GM23338 (cell line): ENCODE measurements around the gene ABHD5. TPM values are rescaled to one million over a fixed set of nuclear protein-coding genes. Genes with fewer than 3 reads are reported as not detected.

ENCODE experiments used
- ATAC-seq: fragments of 200-7000 bp; cut with Tn5 transposase; 3 replicates; pipeline ENCODE4 v1.9.1; 2020
- DNase-seq: peaks from one replicate; pipeline ENCODE4 v3.0.0-alpha.2; 2015; ENCODE audit warnings: low spot score
- H2AFZ ChIP-seq: fragments of 200-600 bp; sonication (generic); 2 replicates; pipeline ENCODE4 v1.8.0; 2016; ENCODE audit warnings: antibody characterized with exemption, mild to moderate bottlenecking, moderate library complexity
- H3F3A ChIP-seq: fragments of 200-600 bp; sonication (generic); replicated peaks from 2 replicates; pipeline ENCODE4 v1.8.0; 2017; ENCODE audit warnings: antibody characterized with exemption, mixed run types, low read depth
- H3K27ac ChIP-seq: fragments of 200-600 bp; sonication (generic); 2 replicates; pipeline ENCODE4 v1.6.1; 2016; ENCODE audit warnings: low read depth
- H3K27me3 ChIP-seq: fragments of 200-600 bp; sonication (generic); 2 replicates; pipeline ENCODE4 v1.8.0; 2016; ENCODE audit warnings: mild to moderate bottlenecking, mixed run types, moderate library complexity; ENCODE audit not compliant: insufficient read depth
- H3K36me3 ChIP-seq: fragments of 200-600 bp; sonication (generic); 2 replicates; pipeline ENCODE4 v1.8.0; 2016; ENCODE audit warnings: mild to moderate bottlenecking; ENCODE audit not compliant: insufficient read depth
- H3K4me1 ChIP-seq: fragments of 200-600 bp; sonication (generic); 2 replicates; pipeline ENCODE4 v1.8.0; 2016; ENCODE audit warnings: mild to moderate bottlenecking, moderate library complexity; ENCODE audit not compliant: insufficient read depth
- H3K4me2 ChIP-seq: fragments of 200-600 bp; sonication (generic); 2 replicates; pipeline ENCODE4 v1.7.1; 2017; ENCODE audit warnings: mixed run types
- H3K4me3 ChIP-seq: fragments of 200-600 bp; sonication (generic); 2 replicates; pipeline ENCODE4 v1.6.1; 2016; ENCODE audit warnings: mixed run types
- H3K79me2 ChIP-seq: fragments of 200-600 bp; sonication (generic); replicated peaks from 2 replicates; pipeline ENCODE4 v1.8.0; 2017; ENCODE audit warnings: mild to moderate bottlenecking; ENCODE audit not compliant: insufficient read depth
- H3K9me2 ChIP-seq: fragments of 200-600 bp; sonication (generic); 2 replicates; pipeline ENCODE4 v1.8.0; 2017; ENCODE audit not compliant: insufficient read depth
- H4K20me1 ChIP-seq: fragments of 200-600 bp; sonication (generic); replicated peaks from 2 replicates; pipeline ENCODE4 v1.8.0; 2017; ENCODE audit warnings: mild to moderate bottlenecking; ENCODE audit not compliant: insufficient read depth
- H3K27ac Mint-ChIP-seq: 2 replicates; pipeline ENCODE4 v1.8.0; 2020; ENCODE audit warnings: inconsistent platforms, mild to moderate bottlenecking, moderate library complexity, mixed read lengths
- H3K27me3 Mint-ChIP-seq: 3 replicates; pipeline ENCODE4 v1.8.0; 2022; ENCODE audit warnings: low read depth, mild to moderate bottlenecking, moderate library complexity, mixed read lengths, inconsistent platforms; ENCODE audit not compliant: insufficient read depth, poor library complexity
- H3K36me3 Mint-ChIP-seq: 3 replicates; pipeline ENCODE4 v1.8.0; 2021; ENCODE audit warnings: low read depth, mild to moderate bottlenecking, inconsistent platforms, moderate library complexity, mixed read lengths
- H3K4me1 Mint-ChIP-seq: 3 replicates; pipeline ENCODE4 v1.8.0; 2020; ENCODE audit warnings: mild to moderate bottlenecking, inconsistent platforms, mixed read lengths
- H3K4me3 Mint-ChIP-seq: 3 replicates; pipeline ENCODE4 v1.8.0; 2021; ENCODE audit warnings: moderate library complexity, mild to moderate bottlenecking, inconsistent platforms, mixed read lengths
- H3K9me3 Mint-ChIP-seq: 3 replicates; pipeline ENCODE4 v1.8.0; 2020; ENCODE audit warnings: moderate library complexity, mild to moderate bottlenecking, inconsistent platforms, mixed read lengths
- CREB1 ChIP-seq: fragments of 250-450 bp; sonication (Bioruptor Pico); IDR thresholded peaks from 2 replicates; pipeline ENCODE4 v1.5.0; 2020; ENCODE audit warnings: low read depth, mild to moderate bottlenecking, moderate library complexity
- EZH2 ChIP-seq: fragments of 200-600 bp; sonication (generic); IDR thresholded peaks from one replicate; pipeline ENCODE4 v1.8.0; 2017; ENCODE audit warnings: antibody characterized with exemption, mild to moderate bottlenecking, low read depth; ENCODE audit not compliant: unreplicated experiment
- EZH2phosphoT487 ChIP-seq: fragments of 200-600 bp; sonication (generic); IDR thresholded peaks from one replicate; pipeline ENCODE4 v1.8.1; 2018; ENCODE audit warnings: antibody characterized with exemption; ENCODE audit not compliant: unreplicated experiment
- JUNB ChIP-seq: IDR thresholded peaks from one replicate; pipeline ENCODE4 v1.6.1; 2016; ENCODE audit warnings: antibody characterized with exemption; ENCODE audit not compliant: unreplicated experiment
- NANOG ChIP-seq: IDR thresholded peaks from 2 replicates; pipeline ENCODE4 v1.6.1; 2016; ENCODE audit warnings: antibody characterized with exemption, borderline replicate concordance
- POLR2AphosphoS5 ChIP-seq: IDR thresholded peaks from 2 replicates; pipeline ENCODE4 v1.6.1; 2016; ENCODE audit warnings: antibody characterized with exemption, low read depth
- STAT1 ChIP-seq: IDR thresholded peaks from one replicate; pipeline ENCODE4 v1.6.1; 2016; ENCODE audit warnings: antibody characterized with exemption; ENCODE audit not compliant: unreplicated experiment
- ZNF114 ChIP-seq: fragments of 250-450 bp; sonication (Bioruptor Pico); IDR thresholded peaks from 2 replicates; pipeline ENCODE4 v1.5.0; 2020; ENCODE audit warnings: mild to moderate bottlenecking, moderate library complexity
- ZNF331 ChIP-seq: fragments of 250-450 bp; sonication (Bioruptor Pico); IDR thresholded peaks from 2 replicates; pipeline ENCODE4 v1.5.0; 2020; ENCODE audit warnings: low read depth, mild to moderate bottlenecking, moderate library complexity
- polyA plus RNA-seq: library from polyadenylated mRNA; unstranded; fragments of >200 nt; fragmentation: Nextera tagmentation; extraction: Ambion mirVana; gene quantifications from 2 replicates; pipeline ENCODE4 v1.2.1, GENCODE V29; 2016
- total RNA-seq: library from RNA; depleted of rRNA; stranded (reverse); fragments of >200 nt; shearing (Covaris generic); gene quantifications from 2 replicates; pipeline ENCODE4 v1.2.3, GENCODE V29; 2014
- TF ChIP-seq, protein P1 (sequence below): IDR thresholded peaks from one replicate; pipeline ENCODE4 v1.6.1; 2018; ENCODE audit warnings: antibody characterized with exemption; ENCODE audit not compliant: unreplicated experiment
- TF ChIP-seq, protein P2 (sequence below), 2 experiments: fragments of 200-600 bp in 1 of 2; sonication (generic) in 1 of 2; conservative IDR thresholded peaks; 2 replicates each; pipeline versions ENCODE4 v1.5.1 to v1.6.1; 2016 to 2017; ENCODE audit warnings: antibody characterized with exemption in 2 of 2, low read depth in 2 of 2, mild to moderate bottlenecking in 2 of 2, moderate library complexity in 1 of 2
- TF ChIP-seq, protein P3 (sequence below): fragments of 250-450 bp; sonication (Bioruptor Pico); IDR thresholded peaks from 2 replicates; pipeline ENCODE4 v1.5.0; 2020; ENCODE audit warnings: mild to moderate bottlenecking, moderate library complexity

Gene ABHD5
- total and polyA plus RNA-seq, 2 experiments from 2014 or later, result 12.1 to 12.3 TPM

DNA sequence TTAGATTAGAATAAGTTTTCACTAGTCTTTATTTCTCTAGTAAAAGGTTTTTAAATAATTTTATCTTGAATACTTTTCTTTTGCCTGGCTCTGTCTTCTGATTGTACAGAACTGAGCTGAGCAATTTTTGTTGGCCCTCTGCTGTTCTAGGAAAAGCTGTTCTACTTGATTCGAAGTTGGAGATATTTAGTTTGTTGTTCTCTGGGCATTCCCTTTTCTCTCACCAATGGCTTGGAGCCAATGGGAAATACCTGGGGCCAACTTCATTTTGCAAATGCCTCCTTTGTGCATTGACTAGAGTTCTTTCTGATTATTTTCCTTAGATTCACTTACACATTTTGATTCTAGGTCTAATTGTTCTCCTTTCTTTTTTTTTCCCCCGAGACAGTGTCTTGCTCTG is 16.5 kb downstream of the ABHD5 start:
- Mint-ChIP-seq H3K9me3 (no peaks in the 10 kb centered on the region), H3K27ac (no peak overlapping the region), H3K4me1 (no peaks in the 10 kb centered on the region), H3K4me3 (no peak overlapping the region), H3K36me3 (0 out of 3 replicates have a peak, but pooled peaks cover 7% of the 10 kb centered on the region), H3K27me3 (no peaks in the 10 kb centered on the region)
- Histone ChIP-seq H3K27me3 (no peaks in the 10 kb centered on the region), H3K79me2 (no peaks in the 10 kb centered on the region), H3K4me2 (no peak overlapping the region), H3F3A (no peaks in the 10 kb centered on the region), H3K9me2 (no peaks in the 10 kb centered on the region), H4K20me1 (0 out of 2 replicates have a peak, but pooled peaks cover 6% of the 10 kb centered on the region), H3K4me3 (no peak overlapping the region), H3K4me1 (no peaks in the 10 kb centered on the region), H2AFZ (no peak overlapping the region), H3K27ac (no peak overlapping the region), H3K36me3 (no peaks in the 10 kb centered on the region)
- TF ChIP-seq JUNB (no peak), EZH2 (no peak)
- DNase-seq (no peak), ATAC-seq (no peak)

GRCh38 chr3:43707998-43708397 is 17.3 kb downstream of the ABHD5 start:
- Histone ChIP-seq H2AFZ (no peak overlapping the region), H3K27ac (no peak overlapping the region), H3K4me1 (no peaks in the 10 kb centered on the region), H3K9me2 (no peaks in the 10 kb centered on the region), H3F3A (no peaks in the 10 kb centered on the region), H3K4me3 (no peak overlapping the region), H3K79me2 (no peaks in the 10 kb centered on the region), H4K20me1 (0 out of 2 replicates have a peak, but pooled peaks cover 6% of the 10 kb centered on the region), H3K4me2 (no peak overlapping the region), H3K27me3 (no peaks in the 10 kb centered on the region), H3K36me3 (no peaks in the 10 kb centered on the region)
- H3K4me3 Mint-ChIP-seq, result no peak overlapping the region
- ATAC-seq (no peak), DNase-seq (no peak)
- no peaks in the 10 kb centered on the region for H3K4me1 Mint-ChIP-seq
- H3K27me3 Mint-ChIP-seq, result no peaks in the 10 kb centered on the region
- no peak overlapping the region for H3K27ac Mint-ChIP-seq
- H3K9me3 Mint-ChIP-seq, result no peaks in the 10 kb centered on the region
- H3K36me3 Mint-ChIP-seq, result peaks cover 12% of the 10 kb centered on the region; the same call in 2 of the 3 replicates
- TF ChIP-seq ZNF331 (CRISPR knock-in tag) (no peak), JUNB (no peak), POLR2AphosphoS5 (no peak), STAT1 (no peak), CREB1 (CRISPR knock-in tag) (no peak), ZNF114 (CRISPR knock-in tag) (no peak), EZH2phosphoT487 (no peak), NANOG (no peak)
- TF ChIP-seq, protein P1, sequence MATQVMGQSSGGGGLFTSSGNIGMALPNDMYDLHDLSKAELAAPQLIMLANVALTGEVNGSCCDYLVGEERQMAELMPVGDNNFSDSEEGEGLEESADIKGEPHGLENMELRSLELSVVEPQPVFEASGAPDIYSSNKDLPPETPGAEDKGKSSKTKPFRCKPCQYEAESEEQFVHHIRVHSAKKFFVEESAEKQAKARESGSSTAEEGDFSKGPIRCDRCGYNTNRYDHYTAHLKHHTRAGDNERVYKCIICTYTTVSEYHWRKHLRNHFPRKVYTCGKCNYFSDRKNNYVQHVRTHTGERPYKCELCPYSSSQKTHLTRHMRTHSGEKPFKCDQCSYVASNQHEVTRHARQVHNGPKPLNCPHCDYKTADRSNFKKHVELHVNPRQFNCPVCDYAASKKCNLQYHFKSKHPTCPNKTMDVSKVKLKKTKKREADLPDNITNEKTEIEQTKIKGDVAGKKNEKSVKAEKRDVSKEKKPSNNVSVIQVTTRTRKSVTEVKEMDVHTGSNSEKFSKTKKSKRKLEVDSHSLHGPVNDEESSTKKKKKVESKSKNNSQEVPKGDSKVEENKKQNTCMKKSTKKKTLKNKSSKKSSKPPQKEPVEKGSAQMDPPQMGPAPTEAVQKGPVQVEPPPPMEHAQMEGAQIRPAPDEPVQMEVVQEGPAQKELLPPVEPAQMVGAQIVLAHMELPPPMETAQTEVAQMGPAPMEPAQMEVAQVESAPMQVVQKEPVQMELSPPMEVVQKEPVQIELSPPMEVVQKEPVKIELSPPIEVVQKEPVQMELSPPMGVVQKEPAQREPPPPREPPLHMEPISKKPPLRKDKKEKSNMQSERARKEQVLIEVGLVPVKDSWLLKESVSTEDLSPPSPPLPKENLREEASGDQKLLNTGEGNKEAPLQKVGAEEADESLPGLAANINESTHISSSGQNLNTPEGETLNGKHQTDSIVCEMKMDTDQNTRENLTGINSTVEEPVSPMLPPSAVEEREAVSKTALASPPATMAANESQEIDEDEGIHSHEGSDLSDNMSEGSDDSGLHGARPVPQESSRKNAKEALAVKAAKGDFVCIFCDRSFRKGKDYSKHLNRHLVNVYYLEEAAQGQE, result no peak
- TF ChIP-seq, protein P2, sequence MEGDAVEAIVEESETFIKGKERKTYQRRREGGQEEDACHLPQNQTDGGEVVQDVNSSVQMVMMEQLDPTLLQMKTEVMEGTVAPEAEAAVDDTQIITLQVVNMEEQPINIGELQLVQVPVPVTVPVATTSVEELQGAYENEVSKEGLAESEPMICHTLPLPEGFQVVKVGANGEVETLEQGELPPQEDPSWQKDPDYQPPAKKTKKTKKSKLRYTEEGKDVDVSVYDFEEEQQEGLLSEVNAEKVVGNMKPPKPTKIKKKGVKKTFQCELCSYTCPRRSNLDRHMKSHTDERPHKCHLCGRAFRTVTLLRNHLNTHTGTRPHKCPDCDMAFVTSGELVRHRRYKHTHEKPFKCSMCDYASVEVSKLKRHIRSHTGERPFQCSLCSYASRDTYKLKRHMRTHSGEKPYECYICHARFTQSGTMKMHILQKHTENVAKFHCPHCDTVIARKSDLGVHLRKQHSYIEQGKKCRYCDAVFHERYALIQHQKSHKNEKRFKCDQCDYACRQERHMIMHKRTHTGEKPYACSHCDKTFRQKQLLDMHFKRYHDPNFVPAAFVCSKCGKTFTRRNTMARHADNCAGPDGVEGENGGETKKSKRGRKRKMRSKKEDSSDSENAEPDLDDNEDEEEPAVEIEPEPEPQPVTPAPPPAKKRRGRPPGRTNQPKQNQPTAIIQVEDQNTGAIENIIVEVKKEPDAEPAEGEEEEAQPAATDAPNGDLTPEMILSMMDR (conservative IDR thresholded peaks at IDR 0.05; ENCODE audit: low read depth in 2 of 2), result no peak
- TF ChIP-seq, protein P3, sequence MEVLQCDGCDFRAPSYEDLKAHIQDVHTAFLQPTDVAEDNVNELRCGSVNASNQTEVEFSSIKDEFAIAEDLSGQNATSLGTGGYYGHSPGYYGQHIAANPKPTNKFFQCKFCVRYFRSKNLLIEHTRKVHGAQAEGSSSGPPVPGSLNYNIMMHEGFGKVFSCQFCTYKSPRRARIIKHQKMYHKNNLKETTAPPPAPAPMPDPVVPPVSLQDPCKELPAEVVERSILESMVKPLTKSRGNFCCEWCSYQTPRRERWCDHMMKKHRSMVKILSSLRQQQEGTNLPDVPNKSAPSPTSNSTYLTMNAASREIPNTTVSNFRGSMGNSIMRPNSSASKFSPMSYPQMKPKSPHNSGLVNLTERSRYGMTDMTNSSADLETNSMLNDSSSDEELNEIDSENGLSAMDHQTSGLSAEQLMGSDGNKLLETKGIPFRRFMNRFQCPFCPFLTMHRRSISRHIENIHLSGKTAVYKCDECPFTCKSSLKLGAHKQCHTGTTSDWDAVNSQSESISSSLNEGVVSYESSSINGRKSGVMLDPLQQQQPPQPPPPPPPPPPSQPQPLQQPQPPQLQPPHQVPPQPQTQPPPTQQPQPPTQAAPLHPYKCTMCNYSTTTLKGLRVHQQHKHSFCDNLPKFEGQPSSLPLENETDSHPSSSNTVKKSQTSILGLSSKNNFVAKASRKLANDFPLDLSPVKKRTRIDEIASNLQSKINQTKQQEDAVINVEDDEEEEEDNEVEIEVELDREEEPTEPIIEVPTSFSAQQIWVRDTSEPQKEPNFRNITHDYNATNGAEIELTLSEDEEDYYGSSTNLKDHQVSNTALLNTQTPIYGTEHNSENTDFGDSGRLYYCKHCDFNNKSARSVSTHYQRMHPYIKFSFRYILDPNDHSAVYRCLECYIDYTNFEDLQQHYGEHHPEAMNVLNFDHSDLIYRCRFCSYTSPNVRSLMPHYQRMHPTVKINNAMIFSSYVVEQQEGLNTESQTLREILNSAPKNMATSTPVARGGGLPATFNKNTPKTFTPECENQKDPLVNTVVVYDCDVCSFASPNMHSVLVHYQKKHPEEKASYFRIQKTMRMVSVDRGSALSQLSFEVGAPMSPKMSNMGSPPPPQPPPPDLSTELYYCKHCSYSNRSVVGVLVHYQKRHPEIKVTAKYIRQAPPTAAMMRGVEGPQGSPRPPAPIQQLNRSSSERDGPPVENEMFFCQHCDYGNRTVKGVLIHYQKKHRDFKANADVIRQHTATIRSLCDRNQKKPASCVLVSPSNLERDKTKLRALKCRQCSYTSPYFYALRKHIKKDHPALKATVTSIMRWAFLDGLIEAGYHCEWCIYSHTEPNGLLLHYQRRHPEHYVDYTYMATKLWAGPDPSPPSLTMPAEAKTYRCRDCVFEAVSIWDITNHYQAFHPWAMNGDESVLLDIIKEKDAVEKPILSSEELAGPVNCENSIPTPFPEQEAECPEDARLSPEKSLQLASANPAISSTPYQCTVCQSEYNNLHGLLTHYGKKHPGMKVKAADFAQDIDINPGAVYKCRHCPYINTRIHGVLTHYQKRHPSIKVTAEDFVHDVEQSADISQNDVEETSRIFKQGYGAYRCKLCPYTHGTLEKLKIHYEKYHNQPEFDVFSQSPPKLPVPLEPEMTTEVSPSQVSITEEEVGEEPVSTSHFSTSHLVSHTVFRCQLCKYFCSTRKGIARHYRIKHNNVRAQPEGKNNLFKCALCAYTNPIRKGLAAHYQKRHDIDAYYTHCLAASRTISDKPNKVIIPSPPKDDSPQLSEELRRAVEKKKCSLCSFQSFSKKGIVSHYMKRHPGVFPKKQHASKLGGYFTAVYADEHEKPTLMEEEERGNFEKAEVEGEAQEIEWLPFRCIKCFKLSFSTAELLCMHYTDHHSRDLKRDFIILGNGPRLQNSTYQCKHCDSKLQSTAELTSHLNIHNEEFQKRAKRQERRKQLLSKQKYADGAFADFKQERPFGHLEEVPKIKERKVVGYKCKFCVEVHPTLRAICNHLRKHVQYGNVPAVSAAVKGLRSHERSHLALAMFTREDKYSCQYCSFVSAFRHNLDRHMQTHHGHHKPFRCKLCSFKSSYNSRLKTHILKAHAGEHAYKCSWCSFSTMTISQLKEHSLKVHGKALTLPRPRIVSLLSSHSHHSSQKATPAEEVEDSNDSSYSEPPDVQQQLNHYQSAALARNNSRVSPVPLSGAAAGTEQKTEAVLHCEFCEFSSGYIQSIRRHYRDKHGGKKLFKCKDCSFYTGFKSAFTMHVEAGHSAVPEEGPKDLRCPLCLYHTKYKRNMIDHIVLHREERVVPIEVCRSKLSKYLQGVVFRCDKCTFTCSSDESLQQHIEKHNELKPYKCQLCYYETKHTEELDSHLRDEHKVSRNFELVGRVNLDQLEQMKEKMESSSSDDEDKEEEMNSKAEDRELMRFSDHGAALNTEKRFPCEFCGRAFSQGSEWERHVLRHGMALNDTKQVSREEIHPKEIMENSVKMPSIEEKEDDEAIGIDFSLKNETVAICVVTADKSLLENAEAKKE (CRISPR knock-in tag), result no peak
